Measurements from ENCODE around the gene PSMA5.

DNA sequence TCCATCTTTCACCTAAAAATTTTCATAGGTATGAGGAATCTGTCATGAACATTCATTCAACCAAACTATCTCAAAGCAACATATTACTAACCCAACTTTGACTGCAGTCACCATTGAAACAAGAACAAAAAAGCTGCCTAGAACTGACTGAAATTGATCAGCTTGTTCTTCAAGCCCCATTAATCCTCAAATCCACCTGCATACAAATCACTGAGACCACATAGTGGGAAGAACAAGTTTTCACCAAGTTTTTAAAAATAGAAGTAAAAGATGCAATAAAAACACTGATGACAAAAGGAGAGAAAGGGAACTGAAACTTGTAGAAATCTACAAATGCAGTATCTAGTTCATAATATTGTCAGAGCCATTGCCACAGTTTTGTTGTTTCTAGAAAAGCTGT lies 34.6 kb downstream of the PSMA5 start:
- TF ChIP-seq CTCF (IDR thresholded peaks at IDR 0.05) (no peak), POLR2AphosphoS5 (IDR thresholded peaks at IDR 0.05) (no peak)

All from prostate gland (tissue), 2 donors.